ENCODE measurements around the gene SOX6. TPM values are rescaled to one million over a fixed set of nuclear protein-coding genes. Genes with fewer than 3 reads are reported as not detected.

The SOX6 gene
- total RNA-seq, 1 donor from 2014 or later, result 7.6 TPM

- H3K79me2 ChIP-seq (ENCODE audit: low read depth), result no peaks in the 10 kb centered on the region
- H3K27ac Mint-ChIP-seq, result no peak overlapping the region
- no peaks in the 10 kb centered on the region for H3K4me1 Mint-ChIP-seq
- H3K4me3 ChIP-seq, result no peak overlapping the region
- no peak overlapping the region for H2AFZ ChIP-seq (replicated peaks)
- no peaks in the 10 kb centered on the region for H3K36me3 ChIP-seq
- H3K4me3 Mint-ChIP-seq, result no peak overlapping the region
- no peaks in the 10 kb centered on the region for H3K27me3 Mint-ChIP-seq (ENCODE audit: insufficient read depth, low read depth)
- no peaks in the 10 kb centered on the region for H4K20me1 ChIP-seq (ENCODE audit: low read depth)
- no peaks in the 10 kb centered on the region for H3K4me1 ChIP-seq
- TF ChIP-seq EZH2phosphoT487 (IDR thresholded peaks at IDR 0.05) (no peak), EZH2 (IDR thresholded peaks at IDR 0.05) (no peak)
- TF ChIP-seq, protein P1, sequence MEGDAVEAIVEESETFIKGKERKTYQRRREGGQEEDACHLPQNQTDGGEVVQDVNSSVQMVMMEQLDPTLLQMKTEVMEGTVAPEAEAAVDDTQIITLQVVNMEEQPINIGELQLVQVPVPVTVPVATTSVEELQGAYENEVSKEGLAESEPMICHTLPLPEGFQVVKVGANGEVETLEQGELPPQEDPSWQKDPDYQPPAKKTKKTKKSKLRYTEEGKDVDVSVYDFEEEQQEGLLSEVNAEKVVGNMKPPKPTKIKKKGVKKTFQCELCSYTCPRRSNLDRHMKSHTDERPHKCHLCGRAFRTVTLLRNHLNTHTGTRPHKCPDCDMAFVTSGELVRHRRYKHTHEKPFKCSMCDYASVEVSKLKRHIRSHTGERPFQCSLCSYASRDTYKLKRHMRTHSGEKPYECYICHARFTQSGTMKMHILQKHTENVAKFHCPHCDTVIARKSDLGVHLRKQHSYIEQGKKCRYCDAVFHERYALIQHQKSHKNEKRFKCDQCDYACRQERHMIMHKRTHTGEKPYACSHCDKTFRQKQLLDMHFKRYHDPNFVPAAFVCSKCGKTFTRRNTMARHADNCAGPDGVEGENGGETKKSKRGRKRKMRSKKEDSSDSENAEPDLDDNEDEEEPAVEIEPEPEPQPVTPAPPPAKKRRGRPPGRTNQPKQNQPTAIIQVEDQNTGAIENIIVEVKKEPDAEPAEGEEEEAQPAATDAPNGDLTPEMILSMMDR (IDR thresholded peaks at IDR 0.05), result no peak
- peaks cover 4% of the 10 kb centered on the region for H3F3A ChIP-seq (ENCODE audit: low read depth)
- no peaks in the 10 kb centered on the region for H3K27me3 ChIP-seq
- no peak overlapping the region for H3K9ac ChIP-seq
- H3K4me2 ChIP-seq, result no peak overlapping the region
- H3K27ac ChIP-seq, result no peak overlapping the region
- H3K36me3 Mint-ChIP-seq, result no peaks in the 10 kb centered on the region
- no peak for DNase-seq (ENCODE audit: low spot score)
- H3K9me3 ChIP-seq (ENCODE audit: low read depth), result no peaks in the 10 kb centered on the region
- no peaks in the 10 kb centered on the region for H3K9me3 Mint-ChIP-seq
Measured at GRCh38 chr11:16280256-16280682, 76.1 kb downstream of the SOX6 start.

GRCh38 chr11:16279524-16279923 lies 76.8 kb downstream of the SOX6 start:
- H3K4me1 Mint-ChIP-seq, result no peaks in the 10 kb centered on the region

DNA sequence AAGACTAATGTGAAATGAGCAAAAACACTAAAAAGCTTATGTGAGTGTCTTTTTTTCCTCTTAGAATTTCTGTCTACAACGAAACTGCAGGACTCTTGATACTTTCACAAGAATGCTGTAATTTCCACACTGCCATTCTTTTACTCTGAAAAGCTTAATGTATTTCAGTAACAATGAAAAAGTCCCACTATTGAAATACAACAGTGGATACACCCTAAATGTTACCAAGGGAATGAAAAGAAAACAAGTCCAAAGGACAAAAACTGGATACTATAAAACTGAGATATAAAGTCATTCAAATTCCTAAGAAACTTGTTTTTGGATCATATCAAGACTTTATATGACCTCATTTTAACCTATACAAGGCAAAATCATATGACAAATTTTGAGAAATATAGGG lies 77.4 kb downstream of the SOX6 start:
- Histone ChIP-seq H3F3A (ENCODE audit: low read depth) (peaks cover 4% of the 10 kb centered on the region), H3K79me2 (ENCODE audit: low read depth) (no peaks in the 10 kb centered on the region), H3K4me3 (no peak overlapping the region), H3K9ac (no peak overlapping the region), H3K9me3 (ENCODE audit: low read depth) (no peaks in the 10 kb centered on the region), H3K27me3 (no peaks in the 10 kb centered on the region), H4K20me1 (ENCODE audit: low read depth) (no peaks in the 10 kb centered on the region), H3K4me1 (no peaks in the 10 kb centered on the region), H3K36me3 (no peaks in the 10 kb centered on the region), H2AFZ (replicated peaks) (no peak overlapping the region), H3K4me2 (no peak overlapping the region), H3K27ac (no peak overlapping the region)
- no peaks in the 10 kb centered on the region for H3K9me3 Mint-ChIP-seq
- DNase-seq (ENCODE audit: low spot score), result no peak
- H3K36me3 Mint-ChIP-seq, result no peaks in the 10 kb centered on the region
- TF ChIP-seq EZH2 (IDR thresholded peaks at IDR 0.05), result no peak
- TF ChIP-seq, protein P1 (IDR thresholded peaks at IDR 0.05), result no peak
- TF ChIP-seq EZH2phosphoT487 (IDR thresholded peaks at IDR 0.05), result no peak
- no peak overlapping the region for H3K27ac Mint-ChIP-seq
- no peaks in the 10 kb centered on the region for H3K4me1 Mint-ChIP-seq
- H3K4me3 Mint-ChIP-seq, result no peak overlapping the region
- no peaks in the 10 kb centered on the region for H3K27me3 Mint-ChIP-seq (ENCODE audit: insufficient read depth, low read depth)

More at GRCh38 chr11:16279524-16279923, 76.8 kb downstream of the SOX6 start:
- Mint-ChIP-seq H3K36me3 (no peaks in the 10 kb centered on the region), H3K27ac (no peak overlapping the region), H3K4me3 (no peak overlapping the region), H3K9me3 (no peaks in the 10 kb centered on the region), H3K27me3 (ENCODE audit: insufficient read depth, low read depth) (no peaks in the 10 kb centered on the region)
- no peak for DNase-seq (ENCODE audit: low spot score)
- Histone ChIP-seq H3F3A (ENCODE audit: low read depth) (peaks cover 4% of the 10 kb centered on the region), H3K27ac (no peak overlapping the region), H4K20me1 (ENCODE audit: low read depth) (no peaks in the 10 kb centered on the region), H3K4me3 (no peak overlapping the region), H2AFZ (replicated peaks) (no peak overlapping the region), H3K9me3 (ENCODE audit: low read depth) (no peaks in the 10 kb centered on the region), H3K4me2 (no peak overlapping the region), H3K79me2 (ENCODE audit: low read depth) (no peaks in the 10 kb centered on the region), H3K36me3 (no peaks in the 10 kb centered on the region), H3K9ac (no peak overlapping the region), H3K27me3 (no peaks in the 10 kb centered on the region), H3K4me1 (no peaks in the 10 kb centered on the region)
- TF ChIP-seq, protein P1 (IDR thresholded peaks at IDR 0.05), result no peak
- TF ChIP-seq EZH2phosphoT487 (IDR thresholded peaks at IDR 0.05), result no peak
- TF ChIP-seq EZH2 (IDR thresholded peaks at IDR 0.05), result no peak
